Hypothalamus (tissue), 51 donors: ENCODE measurements around the gene ADARB1.

Experiments used
- DNase-seq, 51 donors: peaks; one replicate each; lab custom pipeline; 2025; lab: John Stamatoyannopoulos, UW

ADARB1 gene

DNA sequence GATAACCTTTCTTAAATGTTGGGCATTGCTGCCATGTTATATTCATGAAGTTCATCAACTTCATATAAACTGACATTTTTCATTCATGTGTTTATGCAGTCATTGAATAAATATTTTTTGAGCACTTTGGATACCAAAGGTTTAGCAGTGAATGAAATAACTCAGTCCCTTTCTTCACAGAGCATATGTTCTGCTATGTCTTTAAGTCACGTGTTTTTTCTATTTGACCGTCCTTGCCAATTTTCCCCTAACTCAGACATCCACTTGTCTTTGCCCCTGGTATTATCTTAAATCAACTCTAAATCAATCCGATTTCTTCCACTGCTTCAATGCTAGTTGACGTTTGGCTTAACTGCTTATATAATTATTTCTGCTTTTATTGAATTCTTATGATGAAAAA is 16.6 kb downstream of the ADARB1 start:
- no peak for DNase-seq

DNA sequence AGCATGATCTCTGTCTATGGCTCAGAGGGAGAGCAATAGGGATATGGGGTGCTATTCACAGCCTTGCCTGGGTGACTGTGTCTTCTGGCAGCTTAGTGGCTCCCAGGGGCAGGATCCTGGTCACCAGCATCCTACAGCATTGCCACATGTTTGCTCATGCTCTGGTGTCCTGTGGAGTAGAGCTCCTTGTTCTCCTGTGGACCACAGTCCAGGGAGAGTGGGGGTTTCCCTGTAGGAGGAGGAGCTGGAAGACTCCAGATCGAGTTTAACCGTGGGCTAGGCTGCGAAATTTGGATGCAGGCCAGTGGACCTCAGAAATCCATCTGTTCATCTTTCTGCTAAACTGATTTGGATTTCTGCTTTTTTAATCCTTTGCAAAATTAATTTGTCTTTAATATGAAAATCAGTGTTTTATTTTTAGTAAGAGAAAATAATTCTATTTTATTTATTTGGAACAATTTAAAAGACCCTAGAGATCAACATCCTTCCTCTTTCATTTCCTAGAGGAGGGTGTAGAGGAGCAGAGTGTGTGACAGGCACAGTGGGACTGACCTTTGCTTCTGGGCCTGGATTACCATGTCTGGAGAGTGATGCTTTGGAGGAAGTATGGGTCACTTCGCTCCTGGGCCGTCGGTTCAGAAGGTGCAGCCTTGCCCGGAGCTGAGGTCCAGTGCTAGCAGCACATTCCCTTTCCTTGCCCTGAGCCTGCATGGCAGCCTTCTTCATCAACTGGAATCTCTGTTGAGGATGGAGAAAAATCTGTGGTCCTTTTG is 17.4 kb downstream of the ADARB1 start:
- no peak for DNase-seq

DNA sequence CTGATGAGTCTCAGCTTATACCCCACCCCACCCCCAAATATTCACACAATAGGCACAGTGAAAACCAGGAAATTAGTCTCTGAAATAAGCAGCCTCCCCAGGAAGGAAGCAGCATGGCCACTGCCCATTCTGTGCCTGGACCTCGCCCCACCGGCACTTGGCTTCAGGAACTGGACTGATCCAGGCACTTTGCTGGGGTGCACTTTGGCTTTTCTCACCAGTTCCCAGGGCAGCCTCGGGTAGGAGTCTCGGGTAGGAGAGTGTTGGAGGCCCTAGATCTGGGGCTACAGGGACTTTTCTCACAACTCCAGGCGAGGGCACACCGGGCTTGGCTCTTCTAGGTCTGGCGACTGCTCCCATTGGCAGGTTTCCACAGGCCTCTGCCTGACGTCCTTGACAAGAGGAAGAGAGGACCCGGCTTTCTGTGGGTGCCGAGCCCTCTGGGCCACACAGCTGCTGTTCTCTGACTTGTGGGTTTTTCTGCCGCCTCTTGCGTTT is 18.7 kb downstream of the ADARB1 start:
- peak in 2 of 51 donors; percentile 6 to 15 for DNase-seq

DNA sequence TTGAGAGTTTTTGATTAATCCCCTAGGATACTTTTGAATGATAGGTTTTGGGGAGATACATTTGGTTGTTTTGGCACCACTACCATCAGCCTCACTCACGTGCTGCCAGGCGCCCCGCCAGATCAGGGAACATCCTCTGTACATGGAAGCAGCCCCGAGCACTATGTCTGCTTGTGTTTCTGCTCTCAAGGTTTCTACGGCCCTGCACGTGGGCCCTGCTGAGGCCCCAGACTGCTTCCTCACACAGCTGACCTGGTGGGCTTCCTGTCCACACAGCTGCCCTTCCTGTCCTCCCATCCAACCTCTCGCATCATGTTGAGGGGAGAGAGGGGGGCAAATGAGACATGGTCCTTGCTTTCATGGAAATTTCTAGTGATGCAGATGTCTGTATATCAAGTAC is 20.0 kb downstream of the ADARB1 start:
- no peak for DNase-seq

DNA sequence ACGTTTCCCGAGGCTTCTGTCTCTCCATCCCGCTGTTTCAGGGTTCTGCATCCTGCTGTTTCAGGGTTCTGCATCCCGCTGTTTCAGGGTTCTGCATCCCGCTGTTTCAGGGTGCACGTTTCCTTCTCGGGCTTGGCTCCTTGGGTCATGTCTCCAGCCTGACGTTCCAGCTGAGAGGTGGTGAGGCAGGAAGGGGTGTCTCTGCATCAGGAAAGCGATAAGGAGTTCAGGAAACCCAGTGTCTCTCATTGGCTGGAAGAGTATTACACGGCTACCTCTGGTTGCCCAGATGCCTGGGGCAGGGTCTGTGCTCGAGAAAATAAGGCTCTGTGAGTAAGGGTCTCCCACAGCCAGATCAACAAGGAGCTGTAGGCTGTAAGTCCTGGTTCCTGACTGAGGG is 21.1 kb downstream of the ADARB1 start:
- DNase-seq, result no peak

DNA sequence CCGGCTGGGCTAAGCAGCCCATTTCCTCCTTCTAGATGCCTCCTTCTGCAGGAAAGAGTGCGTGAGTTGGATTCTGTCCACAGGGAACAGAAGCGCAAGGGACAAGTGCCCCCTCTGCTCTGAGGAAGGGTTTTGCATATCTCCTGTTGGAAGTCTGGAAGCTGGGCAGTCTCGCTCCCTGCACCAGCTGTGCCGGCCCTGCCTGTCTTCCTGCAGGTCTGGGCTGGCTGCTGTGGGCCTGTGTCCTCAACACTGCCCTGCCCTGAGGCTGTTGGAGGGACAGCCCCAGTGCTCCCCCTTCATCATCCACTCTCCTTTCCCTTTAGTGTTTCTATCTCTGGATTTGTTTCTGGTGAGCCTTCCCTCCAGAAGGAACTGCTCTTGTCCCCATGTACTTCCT is 21.8 kb downstream of the ADARB1 start:
- no peak for DNase-seq

DNA sequence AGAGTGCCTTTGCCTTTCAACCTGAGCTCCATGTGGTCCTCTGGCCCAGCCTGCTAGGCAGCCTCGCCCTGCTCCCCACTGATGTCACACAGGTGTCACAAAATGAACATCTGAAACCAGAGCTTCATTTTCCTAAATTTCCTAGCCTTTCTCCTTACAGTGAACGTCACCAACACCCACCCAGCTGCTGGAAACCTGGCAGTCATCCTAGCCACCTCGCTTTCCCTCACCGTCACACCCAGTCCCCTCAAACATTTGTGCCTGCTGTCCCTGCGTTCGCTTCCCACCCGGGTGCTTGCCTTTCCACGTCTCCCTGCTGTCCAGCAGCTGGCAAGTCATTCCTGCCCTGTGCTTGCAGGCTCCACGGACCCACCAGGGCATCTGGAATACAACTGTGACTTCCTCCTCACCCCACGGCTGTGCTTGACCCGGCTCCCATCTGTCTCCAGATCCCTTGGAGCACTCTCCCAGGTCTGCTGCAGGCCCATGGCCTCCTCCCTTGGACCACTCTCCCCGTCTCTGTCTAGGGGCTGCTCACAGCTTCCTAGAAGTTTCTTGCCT is 23.5 kb downstream of the ADARB1 start:
- DNase-seq, result no peak

DNA sequence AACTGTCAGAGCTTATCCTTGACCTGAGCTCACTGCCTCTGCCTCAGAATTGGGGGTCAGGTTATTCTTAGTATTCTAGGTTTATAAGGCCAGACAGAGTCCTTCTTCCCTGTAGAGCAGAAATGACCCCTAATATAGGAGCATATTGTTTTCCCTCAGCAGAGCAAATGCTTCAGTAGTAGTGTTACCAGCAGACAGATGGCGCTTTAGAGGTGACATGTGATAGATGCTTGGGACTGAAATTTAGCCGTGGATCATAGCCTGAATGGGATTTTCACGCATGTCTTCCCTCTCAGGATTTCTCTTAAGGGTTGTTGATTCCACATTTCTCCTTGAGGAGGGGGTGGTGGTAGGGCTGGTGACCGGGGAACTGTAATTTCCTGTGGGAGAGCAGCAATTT is 24.5 kb downstream of the ADARB1 start:
- no peak for DNase-seq

DNA sequence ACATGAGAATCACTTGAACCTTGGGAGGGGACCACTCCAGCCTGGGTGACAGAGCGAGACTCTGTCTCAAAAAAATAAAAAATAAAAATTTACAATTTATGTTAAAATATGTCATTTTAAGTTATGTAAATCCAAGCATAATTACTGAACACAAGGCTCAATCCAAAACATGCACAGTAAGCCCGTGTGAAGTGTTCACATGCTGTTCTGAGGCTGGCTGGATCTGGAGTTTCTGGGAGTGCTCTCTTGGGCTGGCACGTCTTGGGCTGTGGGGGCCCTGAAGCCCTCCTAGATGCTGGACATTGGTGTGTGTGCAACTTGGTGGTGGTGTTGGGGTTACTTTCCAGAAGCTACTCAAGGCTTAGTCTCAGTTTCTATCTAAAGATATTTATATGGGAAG is 25.2 kb downstream of the ADARB1 start:
- no peak for DNase-seq

DNA sequence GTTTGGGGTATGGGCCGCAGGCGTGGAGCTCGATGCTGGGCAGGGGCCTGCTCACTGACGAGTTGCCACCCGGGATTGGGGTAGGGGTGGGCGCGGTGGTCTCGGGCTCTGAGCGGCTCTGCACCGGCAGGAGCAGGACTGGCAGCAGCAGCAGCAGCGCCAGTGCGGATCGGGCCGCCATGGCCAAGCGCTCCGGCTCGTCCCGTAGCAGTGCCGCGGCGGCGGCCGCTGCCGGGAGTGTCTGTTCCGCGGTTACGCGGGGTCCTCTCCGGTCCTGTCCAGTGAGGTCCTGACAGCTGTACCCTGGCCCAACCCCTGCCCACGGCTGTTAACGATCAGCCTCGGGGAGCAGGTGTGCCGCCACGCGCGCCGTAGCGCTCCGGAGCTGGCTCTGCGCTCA is 26.5 kb downstream of the ADARB1 start:
- DNase-seq, result no peak

DNA sequence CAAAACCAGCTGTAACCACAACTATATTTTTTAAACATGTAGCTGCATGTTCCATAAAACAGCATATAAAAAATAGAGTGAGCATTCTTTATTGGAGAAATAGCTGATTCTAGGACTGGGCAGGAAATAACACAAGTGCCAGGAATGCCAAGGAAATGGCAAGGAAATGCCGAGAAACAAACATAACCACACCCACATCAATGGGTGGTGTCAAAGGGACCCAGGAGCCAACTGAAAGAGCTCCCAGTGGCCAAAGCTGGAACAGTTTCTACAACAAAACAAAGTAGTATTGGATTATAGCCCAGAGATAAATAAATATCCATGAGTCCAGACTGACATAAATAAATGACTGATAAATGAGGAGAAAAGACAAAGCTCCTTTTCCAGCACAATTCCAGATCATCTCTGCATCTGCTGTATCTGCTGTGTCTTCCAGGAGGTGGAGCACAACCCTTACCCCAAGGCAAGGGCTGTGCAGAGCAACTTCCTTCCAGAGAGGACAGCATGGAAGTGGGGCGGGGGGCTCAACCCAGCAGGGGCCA is 28.1 kb downstream of the ADARB1 start:
- DNase-seq, result no peak

DNA sequence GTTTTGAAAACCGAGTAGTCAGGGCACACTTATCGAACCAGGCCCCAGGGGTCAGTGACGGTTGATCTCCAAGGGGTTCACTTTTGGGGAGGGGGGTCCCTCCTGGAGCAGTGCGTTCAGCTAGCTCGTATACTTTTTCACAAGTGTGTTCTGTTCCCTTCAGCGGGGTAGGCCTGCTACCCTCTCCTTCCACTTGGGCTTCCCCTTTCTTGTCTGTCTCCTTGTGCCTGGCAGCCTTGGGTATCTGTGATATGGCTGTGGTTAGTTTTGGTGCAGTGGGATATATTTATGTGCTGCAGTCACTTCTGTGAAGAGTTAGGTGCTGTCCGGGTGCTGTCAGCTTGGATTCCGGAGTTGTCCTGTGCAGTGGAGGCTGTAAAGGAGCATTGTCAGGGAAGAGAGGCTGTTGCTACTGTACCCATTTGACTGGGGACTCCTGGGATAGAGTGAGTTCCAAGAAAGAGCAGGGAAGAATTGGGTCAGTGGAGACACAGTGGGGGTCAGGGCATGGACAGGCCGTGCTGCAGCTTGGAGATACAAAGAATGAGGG is 29.7 kb downstream of the ADARB1 start:
- no peak for DNase-seq

DNA sequence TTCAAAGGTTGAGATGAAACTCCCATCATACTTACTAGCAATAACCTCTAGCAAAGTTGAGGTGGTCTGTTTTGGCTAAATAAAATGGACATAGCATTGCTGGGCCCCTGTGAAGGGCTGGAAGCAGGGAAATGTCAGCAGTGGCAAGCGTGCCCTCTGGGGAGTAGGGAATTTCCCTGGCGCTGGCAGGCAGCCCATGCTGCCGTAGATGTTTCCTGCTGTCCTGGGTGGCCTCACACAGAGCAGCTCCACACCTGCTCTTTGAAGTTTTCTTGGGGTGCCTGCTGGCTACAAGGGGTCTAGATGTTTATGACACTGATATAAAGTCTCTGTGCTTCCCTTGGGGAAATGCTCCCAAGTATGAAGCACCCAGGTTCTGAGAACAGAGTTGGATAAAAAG is 30.2 kb downstream of the ADARB1 start:
- DNase-seq, result no peak

DNA sequence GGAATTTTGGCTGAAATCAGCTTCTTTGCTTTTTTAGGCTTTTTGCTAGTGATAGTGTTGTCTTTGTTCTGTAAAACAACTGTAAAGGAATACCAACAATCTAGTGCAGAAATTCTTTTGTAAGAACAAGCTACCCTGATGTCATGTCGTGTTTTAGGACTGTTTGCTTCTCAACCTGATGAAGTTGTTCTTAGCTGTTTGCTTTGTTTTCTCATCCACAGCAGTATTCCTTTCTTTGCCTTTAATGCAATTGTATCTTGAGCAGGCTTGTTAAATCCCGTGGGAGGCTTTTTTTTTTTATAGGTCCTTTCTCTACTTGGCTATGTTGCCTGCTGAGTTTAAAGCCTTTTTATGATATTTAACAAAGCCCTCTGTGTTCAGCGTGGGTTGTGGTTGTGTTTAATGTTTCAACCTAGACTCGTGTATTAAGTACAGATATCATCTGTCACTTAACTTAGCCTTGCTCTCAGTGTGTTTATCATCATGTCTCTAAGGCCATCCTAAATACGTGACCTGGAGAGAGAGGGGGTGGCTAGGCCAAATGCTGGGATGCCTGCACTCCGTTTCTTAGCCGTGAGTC is 31.6 kb downstream of the ADARB1 start:
- no peak for DNase-seq

DNA sequence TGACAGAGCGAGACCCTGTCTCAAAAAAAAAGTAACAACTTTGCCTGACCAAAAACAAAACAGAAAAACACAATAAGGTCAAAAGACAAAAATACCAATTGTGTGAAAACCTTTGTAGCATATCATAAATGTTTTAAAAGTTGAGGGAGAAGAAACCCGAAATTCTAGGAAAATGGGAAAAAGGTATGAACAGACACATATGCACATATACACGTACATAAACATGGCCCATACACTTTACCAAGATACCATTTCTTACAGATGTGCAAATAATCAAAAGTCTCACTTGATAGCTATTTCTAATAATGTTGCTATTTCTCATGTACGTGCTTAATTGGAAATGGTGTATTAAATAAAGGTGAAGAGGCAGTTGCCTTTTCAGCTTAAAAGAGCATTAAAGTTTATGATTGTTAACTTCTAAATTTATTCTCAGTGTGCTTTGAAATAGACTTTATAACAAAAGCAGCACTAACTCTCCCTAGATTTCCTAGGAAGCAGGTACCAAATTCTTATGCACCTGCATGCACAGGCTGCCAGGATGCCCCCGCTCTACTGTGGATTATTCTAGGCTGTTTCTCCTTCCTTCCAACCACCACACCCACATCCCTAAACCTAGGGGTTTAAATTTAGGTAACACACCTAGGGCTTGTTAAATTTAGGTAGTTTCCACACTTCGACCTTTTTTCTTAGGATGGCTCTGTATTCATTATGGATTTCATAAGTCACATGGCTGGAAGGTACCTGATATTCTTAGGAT is 33.8 kb downstream of the ADARB1 start:
- DNase-seq, result no peak

DNA sequence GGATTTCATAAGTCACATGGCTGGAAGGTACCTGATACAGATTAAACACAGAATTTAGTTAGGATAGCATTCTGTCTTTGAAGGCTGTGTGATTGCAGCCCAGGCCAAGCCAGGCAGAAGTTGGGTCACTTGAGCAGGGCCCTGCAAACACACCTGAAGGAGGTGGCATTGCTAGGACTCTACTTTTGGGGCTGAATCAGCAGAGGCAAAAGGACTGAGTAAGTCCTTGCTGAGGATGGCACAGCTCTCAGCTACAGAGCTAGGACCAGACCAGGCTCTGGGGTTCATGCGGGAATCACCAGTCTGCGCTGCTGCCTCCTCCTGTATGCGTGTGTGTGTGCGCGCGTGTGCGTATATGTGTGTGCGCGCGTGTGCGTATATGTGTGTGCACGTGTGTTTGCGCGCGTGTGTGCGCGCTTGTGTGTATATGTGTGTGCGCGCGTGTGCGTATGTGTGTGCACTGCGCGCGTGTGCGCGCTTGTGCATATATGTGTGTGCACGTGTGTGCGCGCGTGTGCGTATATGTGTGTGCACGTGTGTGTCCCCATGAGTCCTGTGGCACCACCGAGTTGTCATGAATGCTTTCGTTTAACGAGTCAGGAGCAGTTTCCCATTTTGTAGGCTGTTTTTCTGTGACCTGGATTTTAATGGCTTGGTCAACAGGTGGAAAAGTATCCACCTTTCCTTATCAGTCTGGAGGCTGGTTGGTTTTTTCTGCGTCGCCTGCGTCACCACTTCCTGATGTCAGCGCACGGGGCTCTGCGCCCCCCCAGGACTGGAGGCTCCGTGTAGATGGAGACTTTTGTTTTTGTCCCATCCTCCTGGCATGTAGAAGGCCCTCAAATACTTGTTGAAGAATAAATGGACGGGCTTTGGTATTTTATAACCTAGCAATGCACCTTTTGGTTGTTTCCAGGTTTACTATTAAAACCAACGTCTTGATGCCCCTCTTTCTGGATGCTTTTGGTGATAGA is 34.7 kb downstream of the ADARB1 start:
- DNase-seq, result no peak

DNA sequence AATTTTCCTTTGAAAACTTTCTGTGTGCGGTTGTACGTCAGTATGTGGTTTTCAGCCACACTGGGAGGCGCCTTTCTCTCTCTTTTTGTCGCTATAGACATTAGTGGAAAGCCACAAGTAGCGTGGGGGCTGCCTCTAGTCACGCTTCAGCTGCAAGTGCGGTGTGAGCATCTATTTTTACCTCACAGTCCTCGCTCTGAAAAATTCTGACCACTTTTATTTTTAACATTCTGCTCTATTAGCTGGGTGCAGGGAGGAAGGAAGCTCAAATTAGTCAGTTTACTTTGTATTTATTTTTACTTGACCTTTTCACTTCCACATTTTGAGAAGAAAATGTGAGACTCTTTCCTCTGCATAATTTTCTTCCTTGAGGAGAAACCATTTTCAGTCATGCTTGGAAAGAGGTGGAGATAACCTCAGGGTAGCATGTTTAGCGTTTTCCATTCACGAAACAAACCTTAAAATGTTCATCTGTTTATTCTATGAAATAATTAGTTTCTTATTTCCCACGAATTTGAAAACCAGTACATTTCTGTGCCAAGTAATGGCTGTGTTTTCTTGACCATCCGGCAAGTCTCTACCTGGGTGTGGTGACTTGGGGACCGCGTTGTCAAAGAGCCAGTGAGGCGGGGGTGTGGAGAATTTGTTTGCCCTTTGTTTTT is 35.6 kb downstream of the ADARB1 start:
- peak in 3 of 51 donors; percentile 20 to 36 (median 21) for DNase-seq

DNA sequence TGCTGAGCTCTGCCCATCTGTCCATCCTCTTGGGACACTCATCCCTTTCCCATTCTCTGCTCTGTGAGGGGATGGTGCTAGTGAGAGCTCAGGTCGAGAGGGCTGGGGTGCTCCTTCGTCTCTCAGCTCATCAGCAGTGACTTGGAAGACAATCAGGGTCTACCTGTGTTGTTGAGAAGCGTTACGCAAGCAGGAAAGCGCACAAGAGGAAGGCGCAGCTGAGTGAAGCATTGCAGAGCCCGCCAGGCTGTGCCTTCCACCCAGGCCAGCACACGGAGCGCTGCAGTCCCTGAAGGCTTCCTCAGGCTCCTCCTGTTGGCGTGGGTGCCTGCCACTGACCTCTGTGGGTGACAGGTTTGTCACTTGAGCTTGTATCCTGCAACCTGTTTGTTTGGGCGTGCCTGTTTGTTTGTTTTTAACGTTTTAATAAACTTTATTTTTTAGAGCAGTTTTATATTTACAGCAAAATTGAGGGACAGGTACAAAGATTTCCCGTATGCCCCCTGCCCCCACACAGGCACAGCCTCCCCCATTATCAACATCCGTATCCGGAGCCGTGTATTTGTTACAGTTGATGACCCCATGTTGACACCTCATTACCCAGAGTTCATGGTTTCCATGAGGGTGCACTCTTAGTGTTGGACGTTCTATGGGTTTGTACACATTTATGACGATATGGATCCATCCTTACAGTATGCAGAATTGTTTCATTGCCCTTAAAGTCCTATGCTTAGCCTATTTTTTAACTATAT is 36.7 kb downstream of the ADARB1 start:
- DNase-seq, result no peak
